Mesodermal cell (in vitro differentiated cells): ENCODE results near the gene PRR16.

ENCODE experiments used
- H3K27ac ChIP-seq: 2 replicates; pipeline ENCODE4 v1.7.0; 2013; ENCODE audit warnings: mild to moderate bottlenecking, low read depth, low read length, moderate library complexity; ENCODE audit not compliant: severe bottlenecking
- H3K36me3 ChIP-seq: 2 replicates; pipeline ENCODE4 v1.7.1; 2013; ENCODE audit warnings: mild to moderate bottlenecking, low read length, moderate library complexity; ENCODE audit not compliant: control insufficient read depth, insufficient read depth
- H3K4me1 ChIP-seq: one replicate; pipeline ENCODE4 v1.7.1; 2013; ENCODE audit warnings: mild to moderate bottlenecking, low read length; ENCODE audit not compliant: insufficient read depth, control insufficient read depth, poor library complexity, severe bottlenecking
- H3K4me3 ChIP-seq: 2 replicates; pipeline ENCODE4 v1.7.0; 2013; ENCODE audit warnings: low read length, control low read depth, mild to moderate bottlenecking; ENCODE audit not compliant: insufficient read depth, poor library complexity, severe bottlenecking; ENCODE audit errors: extremely low read depth
- H3K9me3 ChIP-seq: 2 replicates; pipeline ENCODE4 v1.7.1; 2013; ENCODE audit warnings: mild to moderate bottlenecking, low read length, moderate library complexity; ENCODE audit not compliant: control insufficient read depth
- WGBS, 2 experiments: methylation state at CpG; one replicate each; pipeline ENCODE4 v1.1.5; 2013; ENCODE audit warnings: missing lambda C conversion rate in 2 of 2; ENCODE audit not compliant: insufficient coverage in 2 of 2; 5-methylcytosine and 5-hydroxymethylcytosine counted together

Gene PRR16

DNA sequence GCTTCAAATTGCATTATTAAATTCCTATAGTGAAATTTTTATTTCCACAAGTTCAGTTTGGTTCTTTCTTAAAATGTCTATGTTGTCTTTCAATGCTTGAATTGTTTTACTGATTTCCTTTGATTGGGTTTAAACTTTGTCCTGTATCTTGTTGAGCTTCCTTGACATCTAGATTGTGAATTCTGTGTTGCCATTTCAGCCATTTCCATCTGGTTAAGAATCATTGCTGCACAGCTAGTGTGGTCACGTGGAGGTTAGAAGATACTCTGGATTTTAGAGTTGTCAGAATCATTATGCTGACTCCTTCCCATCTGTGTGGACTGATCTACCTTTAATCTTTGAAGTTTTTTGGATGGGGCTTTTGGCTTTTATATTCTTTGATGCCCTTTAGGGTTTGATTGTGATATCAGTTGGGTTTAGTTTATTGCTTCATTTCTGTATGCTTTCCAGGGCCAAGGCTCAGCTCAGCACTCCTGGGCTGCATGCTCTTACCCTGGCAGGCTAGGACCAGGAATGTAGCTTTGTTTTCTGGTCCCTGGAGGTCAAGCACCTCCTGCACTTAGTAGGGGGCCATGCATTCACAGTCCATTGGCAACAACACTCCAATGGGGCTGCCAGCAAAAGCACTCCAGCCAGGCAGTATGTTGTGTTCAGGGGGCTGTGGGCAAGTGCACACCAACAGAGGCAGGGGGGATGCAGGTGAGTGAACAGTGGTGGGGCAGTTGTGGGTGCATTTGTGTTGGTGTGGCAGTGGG is 141.4 kb downstream of the PRR16 start:
- no peak overlapping the region for H3K27ac ChIP-seq
- H3K9me3 ChIP-seq, result peaks cover 3% of the 10 kb centered on the region
- H3K4me1 ChIP-seq, result peaks cover 5% of the 10 kb centered on the region
- WGBS, 2 experiments, result 60% methylated on average over 1 of the region's 1 CpG; no CpG with 5 or more reads in 1 of the 2 experiments
- H3K4me3 ChIP-seq, result no peak overlapping the region
- no peaks in the 10 kb centered on the region for H3K36me3 ChIP-seq

DNA sequence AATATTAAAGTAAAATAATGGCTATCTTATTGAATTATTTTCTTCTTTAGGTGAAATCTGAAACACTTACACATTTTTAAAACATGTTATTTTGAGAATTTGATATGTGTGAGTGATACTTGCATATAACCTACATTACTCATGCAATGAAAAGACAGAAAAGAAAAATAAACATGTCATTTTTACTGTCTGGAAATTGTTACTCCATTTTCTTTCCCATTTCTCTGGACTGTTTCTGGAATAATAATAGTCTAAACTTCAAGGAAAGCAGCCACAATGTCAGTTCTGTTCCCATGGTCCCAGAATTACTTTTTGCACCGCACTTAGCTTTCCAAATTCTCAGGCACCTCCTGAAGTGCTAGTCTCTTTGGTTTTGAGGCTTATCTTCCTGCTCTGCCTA is 145.5 kb downstream of the PRR16 start:
- H3K4me3 ChIP-seq, result no peak overlapping the region
- H3K9me3 ChIP-seq, result no peaks in the 10 kb centered on the region
- 92 to 100% methylated on average over 1 of the region's 1 CpG for WGBS, 2 experiments
- peaks cover 8% of the 10 kb centered on the region for H3K4me1 ChIP-seq
- H3K36me3 ChIP-seq, result no peaks in the 10 kb centered on the region
- H3K27ac ChIP-seq, result no peak overlapping the region

- Histone ChIP-seq H3K4me3 (no peak overlapping the region), H3K9me3 (no peaks in the 10 kb centered on the region), H3K4me1 (peaks cover 11% of the 10 kb centered on the region), H3K36me3 (no peaks in the 10 kb centered on the region), H3K27ac (no peak overlapping the region)
- 100% methylated on average over 2 of the region's 2 CpGs; no CpG with 5 or more reads in 1 of the 2 experiments for whole genome bisulfite sequencing, 2 experiments
Observed at GRCh38 chr5:120610145-120610544, 146.0 kb downstream of the PRR16 start.

GRCh38 chr5:120613729-120614128 is 149.6 kb downstream of the PRR16 start:
- Histone ChIP-seq H3K9me3 (no peaks in the 10 kb centered on the region), H3K4me1 (peaks cover 11% of the 10 kb centered on the region), H3K36me3 (no peaks in the 10 kb centered on the region), H3K4me3 (no peak overlapping the region), H3K27ac (no peak overlapping the region)

DNA sequence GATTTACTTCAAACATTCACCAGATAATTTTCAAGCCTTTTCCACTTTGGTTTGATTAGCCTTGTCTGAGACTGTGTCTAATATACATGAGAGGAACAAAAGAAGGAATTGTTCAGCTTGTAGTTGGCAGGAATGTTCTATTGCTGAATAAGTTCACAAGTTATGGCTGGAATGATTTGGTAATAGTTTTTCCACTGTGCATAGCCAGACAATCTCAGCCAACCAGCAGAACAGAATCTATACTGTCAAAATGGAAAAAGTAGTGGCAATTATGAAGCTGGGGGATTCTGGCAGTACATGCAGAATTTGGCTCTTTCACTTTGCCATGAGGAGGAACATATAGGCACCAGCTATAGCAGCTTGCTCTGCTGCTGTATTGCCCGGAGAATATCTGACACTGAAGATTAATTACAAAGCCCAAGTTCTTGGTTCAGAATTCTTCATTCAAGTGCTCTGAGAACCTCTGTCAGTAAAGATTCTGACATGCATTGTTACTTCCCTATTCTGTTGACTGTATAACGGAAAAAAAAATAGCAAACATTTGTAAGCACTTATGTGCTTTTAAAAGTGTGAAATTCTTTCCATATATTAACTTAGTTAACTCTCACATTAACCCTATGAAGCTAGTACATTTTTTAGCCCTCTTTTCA is 150.6 kb downstream of the PRR16 start:
- no peak overlapping the region for H3K27ac ChIP-seq
- 75 to 100% methylated on average over 1 of the region's 2 CpGs for WGBS, 2 experiments

GRCh38 chr5:120615967-120616645 is 152.0 kb downstream of the PRR16 start:
- H3K4me3 ChIP-seq, result no peak overlapping the region

More for the DNA sequence above, 150.6 kb downstream of the PRR16 start:
- Histone ChIP-seq H3K9me3 (no peaks in the 10 kb centered on the region), H3K4me1 (peaks cover 11% of the 10 kb centered on the region), H3K36me3 (no peaks in the 10 kb centered on the region), H3K4me3 (no peak overlapping the region)

DNA sequence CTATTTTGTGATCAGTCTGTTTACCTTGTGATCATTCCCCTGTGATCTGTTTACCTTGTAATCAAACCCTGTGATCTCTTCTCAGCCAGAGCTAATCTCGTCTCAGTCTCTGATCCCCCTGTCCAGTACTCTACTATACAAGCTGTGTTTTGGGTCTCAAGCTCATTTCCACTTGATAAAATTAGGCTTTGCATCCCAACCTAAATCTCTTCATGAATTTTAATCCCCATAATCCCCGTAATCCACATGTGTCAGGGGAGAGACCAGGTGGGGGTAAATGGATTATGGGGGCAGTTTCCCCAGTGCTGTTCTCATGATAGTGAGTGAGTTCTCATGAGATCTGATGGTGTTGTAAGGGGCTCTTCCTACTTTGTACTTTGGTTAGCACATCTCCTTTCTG is 157.2 kb downstream of the PRR16 start:
- H3K9me3 ChIP-seq, result no peaks in the 10 kb centered on the region
- H3K4me1 ChIP-seq, result no peaks in the 10 kb centered on the region
- WGBS, 2 experiments, result 63 to 86% methylated on average over 1 of the region's 2 CpGs
- H3K27ac ChIP-seq, result no peak overlapping the region
- no peaks in the 10 kb centered on the region for H3K36me3 ChIP-seq
- H3K4me3 ChIP-seq, result no peak overlapping the region

More at GRCh38 chr5:120615967-120616645, 152.0 kb downstream of the PRR16 start:
- H3K27ac ChIP-seq, result no peak overlapping the region
- H3K36me3 ChIP-seq, result no peaks in the 10 kb centered on the region
- WGBS, 2 experiments, result 73% methylated on average over 3 of the region's 7 CpGs; no CpG with 5 or more reads in 1 of the 2 experiments
- H3K4me1 ChIP-seq, result peaks cover 11% of the 10 kb centered on the region
- no peaks in the 10 kb centered on the region for H3K9me3 ChIP-seq

- Histone ChIP-seq H3K27ac (no peak overlapping the region), H3K4me3 (no peak overlapping the region), H3K9me3 (no peaks in the 10 kb centered on the region), H3K4me1 (no peaks in the 10 kb centered on the region), H3K36me3 (no peaks in the 10 kb centered on the region)
- WGBS, 2 experiments, result 100% methylated on average over 1 of the region's 1 CpG; no CpG with 5 or more reads in 1 of the 2 experiments
Observed at GRCh38 chr5:120624021-120624563, 160.0 kb downstream of the PRR16 start.

DNA sequence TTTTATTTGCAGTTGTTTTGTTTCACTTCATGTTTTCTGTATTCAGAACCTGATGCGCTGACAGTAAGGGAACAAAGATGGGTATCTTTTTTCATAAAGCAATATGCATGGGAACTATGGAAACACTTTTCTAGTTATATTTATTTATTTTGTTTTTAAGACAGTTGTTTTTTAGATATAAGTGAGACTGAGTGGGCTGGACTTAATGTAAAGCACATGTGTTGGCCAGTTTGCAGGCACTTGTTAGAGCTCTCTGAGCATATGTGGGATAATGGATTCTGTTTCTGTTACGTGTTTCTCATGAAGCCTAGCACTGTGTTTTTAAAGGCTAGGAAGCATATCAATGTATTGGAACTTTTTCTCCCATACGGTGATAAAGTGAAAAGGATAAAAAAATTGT is 164.1 kb downstream of the PRR16 start:
- 100% methylated on average over 1 of the region's 3 CpGs for WGBS, 2 experiments
- Histone ChIP-seq H3K27ac (no peak overlapping the region), H3K4me1 (no peaks in the 10 kb centered on the region), H3K9me3 (no peaks in the 10 kb centered on the region), H3K4me3 (no peak overlapping the region), H3K36me3 (no peaks in the 10 kb centered on the region)

GRCh38 chr5:120630550-120630949 is 166.4 kb downstream of the PRR16 start:
- Histone ChIP-seq H3K36me3 (no peaks in the 10 kb centered on the region), H3K9me3 (no peaks in the 10 kb centered on the region), H3K27ac (no peak overlapping the region), H3K4me3 (no peak overlapping the region), H3K4me1 (no peaks in the 10 kb centered on the region)
- WGBS, 2 experiments, result 85 to 88% methylated on average over 2 to 3 of the region's 5 CpGs
